ENCODE measurements around the gene TUFM.

DNA sequence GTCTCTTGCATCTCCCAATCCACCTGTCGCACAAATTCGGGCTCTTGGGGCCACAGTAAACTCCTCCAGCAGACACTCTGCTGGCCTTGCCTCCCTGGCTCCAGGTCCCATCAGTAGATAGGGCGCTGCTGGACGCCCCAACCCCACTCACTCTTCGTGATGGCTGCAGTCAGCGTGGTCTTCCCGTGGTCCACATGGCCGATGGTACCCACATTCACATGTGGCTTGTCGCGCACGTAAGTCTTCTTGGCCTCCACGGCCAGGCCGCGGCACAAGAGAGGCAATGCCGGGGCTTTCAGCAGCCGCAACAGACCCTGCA is 428 bp downstream of the TUFM start:
- TF ChIP-seq CTCF (IDR thresholded peaks at IDR 0.05): no peak
- TF ChIP-seq EP300 (IDR thresholded peaks at IDR 0.05): no peak
- TF ChIP-seq POLR2A (IDR thresholded peaks at IDR 0.05): no peak

All from ovary (tissue), 3 donors.